ENCODE measurements around the gene ZNF606. TPM values are rescaled to one million over a fixed set of nuclear protein-coding genes. Genes with fewer than 3 reads are reported as not detected.

ZNF606 gene
- total RNA-seq, 1 experiment from 2014 or later: 23.5 TPM

GRCh38 chr19:57978586-57979289 is 23.9 kb downstream of the ZNF606 start:
- Mint-ChIP-seq H3K4me1 (ENCODE audit: low read depth, unreplicated experiment) (no peaks in the 10 kb centered on the region), H3K4me3 (ENCODE audit: low read depth, unreplicated experiment) (no peak overlapping the region), H3K27me3 (ENCODE audit: unreplicated experiment) (no peaks in the 10 kb centered on the region), H3K9me3 (ENCODE audit: low read depth, unreplicated experiment) (peaks cover 20% of the 10 kb centered on the region), H3K27ac (ENCODE audit: unreplicated experiment) (no peak overlapping the region), H3K36me3 (ENCODE audit: insufficient read depth, unreplicated experiment) (peaks cover 23% of the 10 kb centered on the region)
- CTCF ChIA-PET: interaction anchor here (0.5 kb wide), 1 partner anchor 169 kb away, joined by 5 read pairs; no protein-coding TSS in a partner anchor
- intact Hi-C loops (cut with micrococcal nuclease; ENCODE audit: unreplicated experiment): no loop called here
- no TSS peak for BruUV-seq (replicated peaks)
- no peak for DNase-seq
- no peak for TF ChIP-seq CTCF (IDR thresholded peaks at IDR 0.05; ENCODE audit: unreplicated experiment)

GRCh38 chr19:57974434-57974833 is 28.2 kb downstream of the ZNF606 start, which contains the start of gene C19orf18:
Gene C19orf18, minus strand, starts transcription at chr19:57974534. Its CDS starts 102 bp downstream, at chr19:57974432.
- CTCF ChIA-PET: no interaction called here
- no peak for TF ChIP-seq CTCF (IDR thresholded peaks at IDR 0.05; ENCODE audit: unreplicated experiment)
- Mint-ChIP-seq H3K27ac (ENCODE audit: unreplicated experiment) (no peak within 1 kb of the TSS), H3K4me1 (ENCODE audit: low read depth, unreplicated experiment) (no peaks in the 10 kb centered on the region), H3K36me3 (ENCODE audit: insufficient read depth, unreplicated experiment) (peaks cover 4% of the 10 kb centered on the region), H3K27me3 (ENCODE audit: unreplicated experiment) (no peaks in the 10 kb centered on the region), H3K4me3 (ENCODE audit: low read depth, unreplicated experiment) (no peak within 1 kb of the TSS), H3K9me3 (ENCODE audit: low read depth, unreplicated experiment) (peaks cover 16% of the 10 kb centered on the region)
- intact Hi-C loops (cut with micrococcal nuclease; ENCODE audit: unreplicated experiment): no loop called here
- no peak for DNase-seq
- BruUV-seq (replicated peaks): no TSS peak

- CTCF ChIA-PET: no interaction called here
- Mint-ChIP-seq H3K27ac (ENCODE audit: unreplicated experiment) (no peak overlapping the region), H3K9me3 (ENCODE audit: low read depth, unreplicated experiment) (peaks cover 11% of the 10 kb centered on the region), H3K4me1 (ENCODE audit: low read depth, unreplicated experiment) (no peaks in the 10 kb centered on the region), H3K36me3 (ENCODE audit: insufficient read depth, unreplicated experiment) (peaks cover 5% of the 10 kb centered on the region), H3K4me3 (ENCODE audit: low read depth, unreplicated experiment) (no peak overlapping the region), H3K27me3 (ENCODE audit: unreplicated experiment) (no peaks in the 10 kb centered on the region)
- no TSS peak for BruUV-seq (replicated peaks)
- intact Hi-C loops (cut with micrococcal nuclease; ENCODE audit: unreplicated experiment): no loop called here
- no peak for DNase-seq
- no peak for TF ChIP-seq CTCF (IDR thresholded peaks at IDR 0.05; ENCODE audit: unreplicated experiment)
These were observed 37.9 kb downstream of the ZNF606 start for GRCh38 chr19:57964761-57965160.

GRCh38 chr19:57961785-57962184 is 40.8 kb downstream of the ZNF606 start:
- intact Hi-C loops (cut with micrococcal nuclease; ENCODE audit: unreplicated experiment): no loop called here
- no TSS peak for BruUV-seq (replicated peaks)

More at GRCh38 chr19:57961785-57962184, 40.8 kb downstream of the ZNF606 start:
- CTCF ChIA-PET: interaction anchor here (0.5 kb wide), 1 partner anchor 247 kb away, joined by 6 read pairs; no protein-coding TSS in a partner anchor
- Mint-ChIP-seq H3K36me3 (ENCODE audit: insufficient read depth, unreplicated experiment) (peaks cover 5% of the 10 kb centered on the region), H3K27me3 (ENCODE audit: unreplicated experiment) (no peaks in the 10 kb centered on the region), H3K9me3 (ENCODE audit: low read depth, unreplicated experiment) (peaks cover 10% of the 10 kb centered on the region), H3K4me3 (ENCODE audit: low read depth, unreplicated experiment) (no peak overlapping the region), H3K4me1 (ENCODE audit: low read depth, unreplicated experiment) (no peaks in the 10 kb centered on the region), H3K27ac (ENCODE audit: unreplicated experiment) (no peak overlapping the region)
- no peak for TF ChIP-seq CTCF (IDR thresholded peaks at IDR 0.05; ENCODE audit: unreplicated experiment)
- no peak for DNase-seq

Measured in Calu3 (cell line).